ENCODE data around the gene ABHD14A. TPM values are rescaled to one million over a fixed set of nuclear protein-coding genes. Genes with fewer than 3 reads are reported as not detected.

The ABHD14A gene
- total RNA-seq, 4 donors from 2014 or later = 2.0 to 11.3 (median 7.7) TPM

GRCh38 chr3:51945031-51945840 is 29.6 kb upstream of the ABHD14A start:
- intact Hi-C loops (cut with DNase I; ENCODE audit: low total_unique reads) = loop anchor here (5.0 kb wide), 1 partner anchor 1867 kb away; no protein-coding TSS in a partner anchor

GRCh38 chr3:51945926-51946705 is 28.7 kb upstream of the ABHD14A start:
- intact Hi-C loops (cut with DNase I; ENCODE audit: low total_unique reads) = loop anchor here (5.0 kb wide), 1 partner anchor 1866 kb away; no protein-coding TSS in a partner anchor
- Histone ChIP-seq H3K36me3 (no peaks in the 10 kb centered on the region), H3K27ac (no peak overlapping the region), H3K9me3 (no peaks in the 10 kb centered on the region), H3K4me1 (peaks cover 6 to 16% (median 15%) of the 10 kb centered on the region in 4 donors), H3K4me3 (no peak overlapping the region), H3K27me3 (no peaks in the 10 kb centered on the region)
- in situ Hi-C loops (cut with MboI; ENCODE audit: low pct_ligation_motif_present in 1 of 4, low pct_unique_long_range_greater_than_20kb in 1 of 4, low sequenced_read_pairs in 3 of 4) = no loop called here
- 90% methylated on average over 14 of the region's 14 CpGs; no CpG with 5 or more reads in 1 of the 2 donors for WGBS, 2 donors (ENCODE audit: low coverage in 1 of 2)
- DNase-seq = no peak
- no peak for TF ChIP-seq EP300 (IDR thresholded peaks at IDR 0.05; ENCODE audit: low read depth)
- TF ChIP-seq POLR2A (IDR thresholded peaks at IDR 0.05) = no peak
- no peak for TF ChIP-seq POLR2AphosphoS5 (IDR thresholded peaks at IDR 0.05)
- TF ChIP-seq CTCF (IDR thresholded peaks at IDR 0.05) = no peak

More at GRCh38 chr3:51945031-51945840, 29.6 kb upstream of the ABHD14A start:
- 73 to 92% methylated on average over 3 to 18 of the region's 18 CpGs for WGBS, 2 donors (ENCODE audit: low coverage in 1 of 2)
- no peak for DNase-seq
- peaks cover 13 to 25% (median 24%) of the 10 kb centered on the region in 4 donors for H3K4me1 ChIP-seq
- no peaks in the 10 kb centered on the region for H3K27me3 ChIP-seq
- H3K27ac ChIP-seq = no peak overlapping the region
- in situ Hi-C loops (cut with MboI; ENCODE audit: low pct_ligation_motif_present in 1 of 4, low pct_unique_long_range_greater_than_20kb in 1 of 4, low sequenced_read_pairs in 3 of 4) = no loop called here
- H3K36me3 ChIP-seq = no peaks in the 10 kb centered on the region
- no peaks in the 10 kb centered on the region for H3K9me3 ChIP-seq
- H3K4me3 ChIP-seq = no peak overlapping the region
- TF ChIP-seq EP300 (IDR thresholded peaks at IDR 0.05; ENCODE audit: low read depth) (no peak), POLR2A (IDR thresholded peaks at IDR 0.05) (no peak), POLR2AphosphoS5 (IDR thresholded peaks at IDR 0.05) (no peak), CTCF (IDR thresholded peaks at IDR 0.05) (no peak)

GRCh38 chr3:51946796-51947195 is 28.1 kb upstream of the ABHD14A start:
- 84% methylated on average over 3 to 4 of the region's 4 CpGs for WGBS, 2 donors (ENCODE audit: low coverage in 1 of 2)
- Histone ChIP-seq H3K4me3 (no peak overlapping the region), H3K27me3 (no peaks in the 10 kb centered on the region), H3K27ac (no peak overlapping the region), H3K4me1 (peaks cover 6 to 12% (median 12%) of the 10 kb centered on the region in 4 donors), H3K36me3 (no peaks in the 10 kb centered on the region), H3K9me3 (no peaks in the 10 kb centered on the region)
- TF ChIP-seq POLR2A (IDR thresholded peaks at IDR 0.05) (no peak), EP300 (IDR thresholded peaks at IDR 0.05; ENCODE audit: low read depth) (no peak), CTCF (IDR thresholded peaks at IDR 0.05) (no peak), POLR2AphosphoS5 (IDR thresholded peaks at IDR 0.05) (no peak)
- intact Hi-C loops (cut with DNase I; ENCODE audit: low total_unique reads) = loop anchor here (5.0 kb wide), 1 partner anchor 1866 kb away; no protein-coding TSS in a partner anchor
- no peak for DNase-seq
- in situ Hi-C loops (cut with MboI; ENCODE audit: low pct_ligation_motif_present in 1 of 4, low pct_unique_long_range_greater_than_20kb in 1 of 4, low sequenced_read_pairs in 3 of 4) = no loop called here
